Peyer's patch (tissue), 4 donors: Measurements from ENCODE around the gene RAD51B. TPM values are rescaled to one million over a fixed set of nuclear protein-coding genes. Genes with fewer than 3 reads are reported as not detected.

Experiments
- DNase-seq, 3 donors: peaks; one replicate each; pipeline ENCODE4 v3.0.0-alpha.2; 2017 to 2019
- H3K27ac ChIP-seq, 4 donors: fragments of 200-600 bp; sonication (generic); one replicate each; pipeline ENCODE4 v1.5.1; 2016 to 2019
- H3K27me3 ChIP-seq, 2 donors: fragments of 200-600 bp; sonication (generic); one replicate each; pipeline ENCODE4 v1.5.1; 2019
- H3K36me3 ChIP-seq, 3 donors: fragments of 200-600 bp; sonication (generic); one replicate each; pipeline ENCODE4 v1.5.1; 2016 to 2019
- H3K4me1 ChIP-seq, 4 donors: fragments of 200-600 bp; sonication (generic); one replicate each; pipeline ENCODE4 v1.5.1; 2016 to 2019
- H3K4me3 ChIP-seq, 4 donors: fragments of 200-600 bp; sonication (generic); 1 replicate in 3 of 4; 2 replicates in 1 of 4; pipeline ENCODE4 v1.5.1; 2016 to 2019; ENCODE audit warnings: mild to moderate bottlenecking in 1 of 4
- H3K9me3 ChIP-seq, 4 donors: fragments of 200-600 bp; sonication (generic); one replicate each; pipeline ENCODE4 v1.5.1; 2016 to 2019; ENCODE audit warnings: mild to moderate bottlenecking in 1 of 4
- POLR2A ChIP-seq, 2 donors: fragments of 450-650 bp; IDR thresholded peaks; one replicate each; pipeline ENCODE4 v1.5.1; 2017; ENCODE audit warnings: antibody characterized with exemption in 2 of 2, mild to moderate bottlenecking in 2 of 2, moderate library complexity in 2 of 2
- total RNA-seq, 4 donors: library from RNA; depleted of rRNA; stranded (reverse); fragments of >200 nt; gene quantifications; one replicate each; pipeline ENCODE4 v1.1.0, GENCODE V29; 2016
- TF ChIP-seq, protein P1 (sequence below), 6 experiments: fragments of 450-650 bp in 4 of 6; fragments of 200-600 bp in 2 of 6; sonication (generic) in 1 of 6; IDR thresholded peaks; one replicate each; pipeline ENCODE4 v1.5.1; 2017 to 2019; ENCODE audit warnings: antibody characterized with exemption in 6 of 6, mild to moderate bottlenecking in 3 of 6, moderate library complexity in 1 of 6

RAD51B gene
- total RNA-seq, 4 donors from 2014 or later: 12.6 to 103 (median 33.1) TPM

DNA sequence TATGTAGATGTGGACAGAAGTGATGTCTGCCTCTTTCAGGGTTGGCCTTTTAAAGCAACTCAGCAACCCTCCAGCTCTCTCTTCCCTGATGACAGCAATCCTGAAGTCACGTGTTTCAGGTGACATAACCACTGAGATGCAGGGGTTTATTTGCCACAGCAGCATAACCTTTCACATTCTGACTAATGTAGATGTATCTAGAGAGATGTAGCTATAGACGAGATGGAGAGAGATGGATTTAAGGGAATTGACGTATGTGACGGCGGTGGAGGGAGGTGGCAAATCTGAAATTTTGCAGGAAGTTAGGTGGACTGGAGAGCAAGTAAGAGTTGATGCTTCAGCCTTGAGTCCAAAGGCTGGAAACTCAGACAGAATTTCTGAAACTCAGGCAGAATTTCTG lies 847.3 kb downstream of the RAD51B start:
- TF ChIP-seq POLR2A (IDR thresholded peaks at IDR 0.05): no peak
- TF ChIP-seq, protein P1, sequence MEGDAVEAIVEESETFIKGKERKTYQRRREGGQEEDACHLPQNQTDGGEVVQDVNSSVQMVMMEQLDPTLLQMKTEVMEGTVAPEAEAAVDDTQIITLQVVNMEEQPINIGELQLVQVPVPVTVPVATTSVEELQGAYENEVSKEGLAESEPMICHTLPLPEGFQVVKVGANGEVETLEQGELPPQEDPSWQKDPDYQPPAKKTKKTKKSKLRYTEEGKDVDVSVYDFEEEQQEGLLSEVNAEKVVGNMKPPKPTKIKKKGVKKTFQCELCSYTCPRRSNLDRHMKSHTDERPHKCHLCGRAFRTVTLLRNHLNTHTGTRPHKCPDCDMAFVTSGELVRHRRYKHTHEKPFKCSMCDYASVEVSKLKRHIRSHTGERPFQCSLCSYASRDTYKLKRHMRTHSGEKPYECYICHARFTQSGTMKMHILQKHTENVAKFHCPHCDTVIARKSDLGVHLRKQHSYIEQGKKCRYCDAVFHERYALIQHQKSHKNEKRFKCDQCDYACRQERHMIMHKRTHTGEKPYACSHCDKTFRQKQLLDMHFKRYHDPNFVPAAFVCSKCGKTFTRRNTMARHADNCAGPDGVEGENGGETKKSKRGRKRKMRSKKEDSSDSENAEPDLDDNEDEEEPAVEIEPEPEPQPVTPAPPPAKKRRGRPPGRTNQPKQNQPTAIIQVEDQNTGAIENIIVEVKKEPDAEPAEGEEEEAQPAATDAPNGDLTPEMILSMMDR (IDR thresholded peaks at IDR 0.05): no peak
- Histone ChIP-seq H3K4me3 (no peak overlapping the region), H3K4me1 (peaks cover 0 to 30% (median 0%) of the 10 kb centered on the region in 4 donors), H3K27ac (peak overlapping the region in 3 of 4 donors; percentile 26 to 65 (median 40)), H3K27me3 (no peaks in the 10 kb centered on the region), H3K9me3 (no peaks in the 10 kb centered on the region), H3K36me3 (no peaks in the 10 kb centered on the region)
- DNase-seq: peak in 1 of 3 donors; percentile 5

DNA sequence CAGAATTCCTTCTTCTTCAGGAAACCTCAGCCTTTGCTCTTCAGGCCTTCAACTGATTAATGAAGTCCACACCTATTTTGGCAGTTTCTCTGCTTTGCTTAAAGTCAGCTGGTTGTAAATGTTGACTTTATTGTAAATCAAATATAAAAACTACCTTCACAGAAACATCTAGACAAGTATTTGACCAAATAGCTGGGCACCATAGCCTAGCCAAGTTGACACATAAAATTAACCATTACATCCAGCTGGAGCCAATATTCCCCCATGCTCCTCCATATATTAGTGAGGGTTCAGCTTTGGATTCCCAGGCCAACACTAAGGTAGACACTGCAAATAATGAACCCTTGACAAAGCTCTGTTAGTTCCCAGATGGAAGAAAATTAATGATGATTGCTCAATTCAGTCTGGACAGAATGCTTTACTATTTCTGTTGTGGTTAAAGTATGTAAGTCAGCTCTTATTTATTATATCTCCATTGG lies 847.8 kb downstream of the RAD51B start:
- Histone ChIP-seq H3K27ac (peak overlapping the region in 2 of 4 donors; percentile 26 to 65), H3K4me1 (peaks cover 0 to 30% (median 2%) of the 10 kb centered on the region in 4 donors), H3K36me3 (no peaks in the 10 kb centered on the region), H3K9me3 (no peaks in the 10 kb centered on the region), H3K27me3 (no peaks in the 10 kb centered on the region), H3K4me3 (no peak overlapping the region)
- no peak for TF ChIP-seq POLR2A (IDR thresholded peaks at IDR 0.05)
- TF ChIP-seq, protein P1 (IDR thresholded peaks at IDR 0.05): no peak
- DNase-seq: no peak

- TF ChIP-seq, protein P1 (IDR thresholded peaks at IDR 0.05): no peak
- TF ChIP-seq POLR2A (IDR thresholded peaks at IDR 0.05): no peak
- Histone ChIP-seq H3K4me1 (peaks cover 0 to 35% (median 3%) of the 10 kb centered on the region in 4 donors), H3K36me3 (no peaks in the 10 kb centered on the region), H3K27me3 (no peaks in the 10 kb centered on the region), H3K4me3 (no peak overlapping the region), H3K9me3 (no peaks in the 10 kb centered on the region), H3K27ac (peak overlapping the region in 3 of 4 donors; percentile 22 to 53 (median 48))
- peak in 2 of 3 donors; percentile 12 to 36 for DNase-seq
These were observed 848.4 kb downstream of the RAD51B start for GRCh38 chr14:68668028-68668427.

DNA sequence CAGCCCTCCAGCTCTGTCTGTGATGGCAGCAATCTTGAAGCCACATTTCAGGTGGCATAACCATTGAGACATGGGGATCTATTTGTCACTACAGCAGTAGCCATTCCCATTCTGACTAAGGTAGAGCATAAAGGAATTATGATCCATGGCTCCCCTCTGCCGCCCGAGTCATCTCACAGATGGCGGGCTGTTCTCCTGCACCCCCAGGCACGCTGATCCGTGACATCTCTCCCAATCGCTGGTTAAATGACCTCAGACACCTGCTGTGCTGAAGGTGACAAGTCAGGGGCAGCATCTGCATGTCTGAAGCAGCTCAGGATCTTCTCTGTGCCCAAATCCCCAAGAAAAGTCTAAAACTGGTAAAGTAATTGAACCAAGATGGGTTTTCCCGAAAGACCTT lies 849.0 kb downstream of the RAD51B start:
- Histone ChIP-seq H3K27me3 (no peaks in the 10 kb centered on the region), H3K27ac (peak overlapping the region in 3 of 4 donors; percentile 22 to 53 (median 48)), H3K4me1 (peaks cover 0 to 35% (median 3%) of the 10 kb centered on the region in 4 donors), H3K9me3 (no peaks in the 10 kb centered on the region), H3K4me3 (no peak overlapping the region), H3K36me3 (no peaks in the 10 kb centered on the region)
- no peak for TF ChIP-seq POLR2A (IDR thresholded peaks at IDR 0.05)
- TF ChIP-seq, protein P1 (IDR thresholded peaks at IDR 0.05): no peak
- DNase-seq: peak in 1 of 3 donors; percentile 39

GRCh38 chr14:68669111-68669511 lies 849.5 kb downstream of the RAD51B start:
- Histone ChIP-seq H3K9me3 (no peaks in the 10 kb centered on the region), H3K27me3 (no peaks in the 10 kb centered on the region), H3K36me3 (no peaks in the 10 kb centered on the region), H3K4me3 (no peak overlapping the region), H3K4me1 (peaks cover 0 to 35% (median 3%) of the 10 kb centered on the region in 4 donors), H3K27ac (peak overlapping the region; percentile 1 to 56 (median 34))
- DNase-seq: peak in 1 of 3 donors; percentile 33
- no peak for TF ChIP-seq POLR2A (IDR thresholded peaks at IDR 0.05)
- TF ChIP-seq, protein P1 (IDR thresholded peaks at IDR 0.05): no peak
